ENCODE measurements around the gene TBC1D9.

TBC1D9 gene

GRCh38 chr4:140720387-140721304 is 35.5 kb downstream of the TBC1D9 start:
- DNase-seq (ENCODE audit: low read depth in 2 of 2): no peak

- DNase-seq (ENCODE audit: low read depth in 2 of 2): no peak
Observed at GRCh38 chr4:140719686-140720085, 36.5 kb downstream of the TBC1D9 start.

- no peak for DNase-seq (ENCODE audit: low read depth in 2 of 2)
Observed at GRCh38 chr4:140719022-140719421, 37.2 kb downstream of the TBC1D9 start.

- no peak for DNase-seq (ENCODE audit: low read depth in 2 of 2)
Observed at GRCh38 chr4:140718241-140718952, 37.8 kb downstream of the TBC1D9 start.

- DNase-seq (ENCODE audit: low read depth in 2 of 2): no peak
Observed at GRCh38 chr4:140717313-140717712, 38.9 kb downstream of the TBC1D9 start.

GRCh38 chr4:140715119-140715518 is 41.1 kb downstream of the TBC1D9 start:
- no peak for DNase-seq (ENCODE audit: low read depth in 2 of 2)

GRCh38 chr4:140711910-140712309 is 44.3 kb downstream of the TBC1D9 start:
- no peak for DNase-seq (ENCODE audit: low read depth in 2 of 2)

GRCh38 chr4:140710908-140711622 is 45.1 kb downstream of the TBC1D9 start:
- DNase-seq (ENCODE audit: low read depth in 2 of 2): no peak

- DNase-seq (ENCODE audit: low read depth in 2 of 2): no peak
Observed at GRCh38 chr4:140707325-140707724, 48.9 kb downstream of the TBC1D9 start.

GRCh38 chr4:140706665-140707064 is 49.5 kb downstream of the TBC1D9 start:
- no peak for DNase-seq (ENCODE audit: low read depth in 2 of 2)

GRCh38 chr4:140706276-140706625 is 49.9 kb downstream of the TBC1D9 start:
- no peak for DNase-seq (ENCODE audit: low read depth in 2 of 2)

- DNase-seq (ENCODE audit: low read depth in 2 of 2): no peak
Observed at GRCh38 chr4:140705625-140706275, 50.4 kb downstream of the TBC1D9 start.

GRCh38 chr4:140704964-140705363 is 51.2 kb downstream of the TBC1D9 start:
- DNase-seq (ENCODE audit: low read depth in 2 of 2): no peak

GRCh38 chr4:140704392-140704960 is 51.7 kb downstream of the TBC1D9 start:
- no peak for DNase-seq (ENCODE audit: low read depth in 2 of 2)

GRCh38 chr4:140703463-140703862 is 52.7 kb downstream of the TBC1D9 start:
- DNase-seq (ENCODE audit: low read depth in 2 of 2): no peak

- DNase-seq (ENCODE audit: low read depth in 2 of 2): no peak
Observed at GRCh38 chr4:140702096-140702757, 54.0 kb downstream of the TBC1D9 start.

GRCh38 chr4:140701071-140701470 is 55.1 kb downstream of the TBC1D9 start:
- no peak for DNase-seq (ENCODE audit: low read depth in 2 of 2)

- DNase-seq (ENCODE audit: low read depth in 2 of 2): no peak
Observed at GRCh38 chr4:140697709-140698560, 58.2 kb downstream of the TBC1D9 start.

- DNase-seq (ENCODE audit: low read depth in 2 of 2): no peak
Observed at GRCh38 chr4:140695483-140695882, 60.7 kb downstream of the TBC1D9 start.

- DNase-seq (ENCODE audit: low read depth in 2 of 2): no peak
Observed at GRCh38 chr4:140693562-140693961, 62.6 kb downstream of the TBC1D9 start.
